PC-3 (cell line): ENCODE measurements around the gene E2F7. TPM values are rescaled to one million over a fixed set of nuclear protein-coding genes. Genes with fewer than 3 reads are reported as not detected.

Source experiments
- ATAC-seq: fragments of 200-7000 bp; cut with Tn5 transposase; 2 replicates; pipeline ENCODE4 v1.9.1; 2020; ENCODE audit warnings: mild to moderate bottlenecking, moderate library complexity
- BruUV-seq: library from RNA; stranded (reverse); fragments of 400-500 nt; replicated peaks from 2 replicates; lab custom pipeline; 2021; lab: Mats Ljungman, UMichigan
- CTCF ChIA-PET: fragments of 300-600 bp; sonication (Branson Sonifier 250); formaldehyde crosslinking; loops from one replicate; lab custom pipeline; 2022; ENCODE audit warnings: antibody characterized with exemption; lab: Charles Lee
- POLR2A ChIA-PET: fragments of 300-600 bp; sonication (Branson Sonifier 250); formaldehyde crosslinking; loops from one replicate; lab custom pipeline; 2022; ENCODE audit warnings: antibody characterized with exemption; ENCODE audit not compliant: unreplicated experiment; lab: Charles Lee
- DNase-seq: peaks from one replicate; pipeline ENCODE4 v3.0.0-alpha.2; 2015
- H2AFZ ChIP-seq: fragments of 300-600 bp; sonication (generic); 2 replicates; pipeline ENCODE4 v1.6.0; 2016; ENCODE audit warnings: antibody characterized with exemption, low read length
- H3F3A ChIP-seq: fragments of 300-600 bp; sonication (generic); one replicate; pipeline ENCODE4 v1.6.0; 2017; ENCODE audit warnings: antibody characterized with exemption, low read length, control low read depth, mild to moderate bottlenecking; ENCODE audit not compliant: unreplicated experiment
- H3K27ac ChIP-seq: fragments of 300-600 bp; sonication (generic); 2 replicates; pipeline ENCODE4 v1.5.1; 2016; ENCODE audit warnings: mild to moderate bottlenecking, low read length
- H3K27me3 ChIP-seq: fragments of 300-600 bp; sonication (generic); 2 replicates; pipeline ENCODE4 v1.6.1; 2016; ENCODE audit warnings: low read length, mixed read lengths
- H3K36me3 ChIP-seq: fragments of 300-600 bp; sonication (generic); 2 replicates; pipeline ENCODE4 v1.6.1; 2016; ENCODE audit warnings: low read depth, mixed run types, low read length, mixed read lengths
- H3K4me1 ChIP-seq: fragments of 300-600 bp; sonication (generic); 2 replicates; pipeline ENCODE4 v1.5.1; 2016; ENCODE audit warnings: low read length; ENCODE audit not compliant: insufficient read depth
- H3K4me2 ChIP-seq: fragments of 300-600 bp; sonication (generic); 2 replicates; pipeline ENCODE4 v1.6.0; 2016; ENCODE audit warnings: low read length
- H3K4me3 ChIP-seq: fragments of 300-600 bp; sonication (generic); 2 replicates; pipeline ENCODE4 v1.5.1; 2016; ENCODE audit warnings: mild to moderate bottlenecking, low read length, mixed read lengths
- H3K79me2 ChIP-seq: fragments of 300-600 bp; sonication (generic); 2 replicates; pipeline ENCODE4 v1.6.1; 2017; ENCODE audit warnings: low read length, mixed read lengths
- H3K9ac ChIP-seq: fragments of 300-600 bp; sonication (generic); 2 replicates; pipeline ENCODE4 v1.6.0; 2016; ENCODE audit warnings: mild to moderate bottlenecking, low read length
- H3K9me2 ChIP-seq: fragments of 300-600 bp; sonication (generic); replicated peaks from 2 replicates; pipeline ENCODE4 v1.6.1; 2016; ENCODE audit warnings: mixed run types, low read length, mixed read lengths
- H3K9me3 ChIP-seq: fragments of 300-600 bp; sonication (generic); 2 replicates; pipeline ENCODE4 v1.6.1; 2016; ENCODE audit warnings: low read length, mixed read lengths
- H4K20me1 ChIP-seq: fragments of 300-600 bp; sonication (generic); 2 replicates; pipeline ENCODE4 v1.6.1; 2016; ENCODE audit warnings: low read length, mixed read lengths
- EZH2 ChIP-seq: fragments of 300-600 bp; sonication (generic); IDR thresholded peaks from one replicate; pipeline ENCODE4 v1.6.1; 2017; ENCODE audit warnings: antibody characterized with exemption, mild to moderate bottlenecking, low read length; ENCODE audit not compliant: unreplicated experiment
- EZH2phosphoT487 ChIP-seq: fragments of 300-600 bp; sonication (generic); IDR thresholded peaks from 2 replicates; pipeline ENCODE4 v1.6.1; 2018; ENCODE audit warnings: mild to moderate bottlenecking, antibody characterized with exemption, low read length, borderline replicate concordance
- intact Hi-C: fragments of 100-400 bp; cut with micrococcal nuclease; formaldehyde crosslinking; loops from 2 replicates; pipeline ENCODE4 v1.9.0; 2023
- total RNA-seq: library from RNA; depleted of rRNA; stranded (reverse); fragments of >200 nt; gene quantifications from 2 replicates; pipeline ENCODE4 v1.2.3, GENCODE V29; 2014
- TF ChIP-seq, protein P1 (sequence below): fragments of 300-600 bp; sonication (generic); conservative IDR thresholded peaks from 2 replicates; pipeline ENCODE4 v1.5.1; 2017; ENCODE audit warnings: antibody characterized with exemption, low read depth, mild to moderate bottlenecking, low read length

Gene E2F7
- total RNA-seq, 1 experiment from 2014 or later = 19.0 TPM

DNA sequence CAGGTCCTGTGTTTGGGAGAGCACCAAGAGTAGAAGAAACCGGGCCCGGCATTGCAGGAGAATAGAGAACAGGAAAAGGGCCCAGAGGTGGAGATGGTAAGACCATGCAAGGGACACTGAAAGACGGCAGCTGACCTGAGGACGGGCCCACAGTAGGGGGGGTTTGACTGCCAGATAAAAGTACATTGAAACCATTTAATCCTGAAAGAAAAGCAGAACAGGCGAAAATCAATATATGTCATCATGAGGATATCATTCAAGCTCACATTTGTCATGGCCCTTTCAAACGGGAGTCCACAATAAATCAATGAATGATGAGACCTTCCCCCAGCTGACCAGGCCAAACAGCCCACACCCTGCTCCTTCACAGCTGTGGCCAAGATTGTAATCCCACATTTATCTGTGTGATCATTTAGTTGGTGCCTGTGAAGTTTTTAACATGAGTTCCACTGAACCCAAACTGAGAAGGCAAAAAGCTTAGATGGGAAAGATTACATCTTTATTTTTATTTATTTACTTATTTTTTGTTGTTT, 39.5 kb downstream of the E2F7 start:
- H3K36me3 ChIP-seq = peaks cover 65% of the 10 kb centered on the region
- BruUV-seq = no TSS peak

DNA sequence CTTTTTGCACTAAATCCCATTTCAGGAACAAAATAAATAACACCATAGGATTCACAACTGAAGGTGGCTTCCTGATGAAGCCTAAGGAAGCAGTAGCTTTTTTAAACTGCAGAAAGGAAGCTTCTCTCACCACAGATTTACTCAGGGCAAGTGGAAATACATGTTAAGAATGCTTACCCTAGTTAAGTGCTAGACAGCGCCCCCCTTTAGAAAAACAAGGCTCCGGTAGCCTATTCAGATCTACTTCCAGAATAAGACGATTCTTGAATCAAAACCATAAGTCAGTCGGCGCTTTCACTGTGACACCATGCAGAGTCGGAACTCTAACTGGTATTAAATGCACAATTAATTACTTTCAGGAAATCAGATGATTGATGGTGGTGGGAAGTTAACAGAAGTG, 41.9 kb downstream of the E2F7 start:
- ATAC-seq = no peak
- CTCF ChIA-PET = no interaction called here
- Histone ChIP-seq H3K4me3 (no peak overlapping the region), H3K36me3 (peaks cover 63% of the 10 kb centered on the region), H3K4me2 (no peak overlapping the region), H3K27ac (no peak overlapping the region), H3K4me1 (no peaks in the 10 kb centered on the region), H3K9me2 (no peaks in the 10 kb centered on the region), H3K9me3 (no peaks in the 10 kb centered on the region), H2AFZ (no peak overlapping the region), H3K27me3 (no peaks in the 10 kb centered on the region), H3K9ac (no peak overlapping the region), H3K79me2 (no peaks in the 10 kb centered on the region), H4K20me1 (no peaks in the 10 kb centered on the region), H3F3A (no peaks in the 10 kb centered on the region)
- no peak for TF ChIP-seq EZH2
- TF ChIP-seq, protein P1, sequence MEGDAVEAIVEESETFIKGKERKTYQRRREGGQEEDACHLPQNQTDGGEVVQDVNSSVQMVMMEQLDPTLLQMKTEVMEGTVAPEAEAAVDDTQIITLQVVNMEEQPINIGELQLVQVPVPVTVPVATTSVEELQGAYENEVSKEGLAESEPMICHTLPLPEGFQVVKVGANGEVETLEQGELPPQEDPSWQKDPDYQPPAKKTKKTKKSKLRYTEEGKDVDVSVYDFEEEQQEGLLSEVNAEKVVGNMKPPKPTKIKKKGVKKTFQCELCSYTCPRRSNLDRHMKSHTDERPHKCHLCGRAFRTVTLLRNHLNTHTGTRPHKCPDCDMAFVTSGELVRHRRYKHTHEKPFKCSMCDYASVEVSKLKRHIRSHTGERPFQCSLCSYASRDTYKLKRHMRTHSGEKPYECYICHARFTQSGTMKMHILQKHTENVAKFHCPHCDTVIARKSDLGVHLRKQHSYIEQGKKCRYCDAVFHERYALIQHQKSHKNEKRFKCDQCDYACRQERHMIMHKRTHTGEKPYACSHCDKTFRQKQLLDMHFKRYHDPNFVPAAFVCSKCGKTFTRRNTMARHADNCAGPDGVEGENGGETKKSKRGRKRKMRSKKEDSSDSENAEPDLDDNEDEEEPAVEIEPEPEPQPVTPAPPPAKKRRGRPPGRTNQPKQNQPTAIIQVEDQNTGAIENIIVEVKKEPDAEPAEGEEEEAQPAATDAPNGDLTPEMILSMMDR = no peak
- no peak for TF ChIP-seq EZH2phosphoT487
- intact Hi-C loops = no loop called here
- BruUV-seq = no TSS peak
- POLR2A ChIA-PET = no interaction called here
- no peak for DNase-seq

More for the DNA sequence above, 39.5 kb downstream of the E2F7 start:
- no peaks in the 10 kb centered on the region for H3K27me3 ChIP-seq
- no peaks in the 10 kb centered on the region for H3K9me3 ChIP-seq
- TF ChIP-seq, protein P1 = no peak
- TF ChIP-seq EZH2 = no peak
- TF ChIP-seq EZH2phosphoT487 = no peak
- no peak overlapping the region for H3K4me3 ChIP-seq
- no peak for ATAC-seq
- H4K20me1 ChIP-seq = no peaks in the 10 kb centered on the region
- no peaks in the 10 kb centered on the region for H3F3A ChIP-seq
- no peaks in the 10 kb centered on the region for H3K4me1 ChIP-seq
- ChIA-PET CTCF (no interaction called here), POLR2A (no interaction called here)
- H3K4me2 ChIP-seq = no peak overlapping the region
- no peak overlapping the region for H3K9ac ChIP-seq
- no peaks in the 10 kb centered on the region for H3K9me2 ChIP-seq
- H3K79me2 ChIP-seq = no peaks in the 10 kb centered on the region
- intact Hi-C loops = no loop called here
- H2AFZ ChIP-seq = no peak overlapping the region
- H3K27ac ChIP-seq = no peak overlapping the region
- no peak for DNase-seq

DNA sequence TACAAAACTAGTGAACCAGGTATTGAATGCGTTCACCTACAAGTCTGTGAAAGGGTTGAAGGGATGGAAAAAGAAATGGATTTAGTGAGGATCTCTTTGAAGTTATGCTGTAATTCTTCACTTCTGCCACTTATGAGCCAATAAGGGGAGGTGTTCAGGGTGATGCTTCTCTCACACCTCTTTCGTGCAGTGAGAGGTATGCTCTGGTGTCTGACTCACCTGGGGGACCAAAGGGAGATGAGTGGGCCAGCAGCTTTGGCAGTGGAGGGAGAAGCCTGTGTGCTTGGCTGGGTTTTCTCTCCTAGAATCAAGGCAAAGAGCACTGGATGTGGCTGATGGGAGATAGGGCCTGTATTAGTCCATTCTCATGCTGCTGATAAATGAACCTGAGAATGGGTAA, 45.4 kb downstream of the E2F7 start:
- DNase-seq = no peak
- H3K4me3 ChIP-seq = no peak overlapping the region
- no peak for TF ChIP-seq EZH2
- TF ChIP-seq, protein P1 = no peak
- TF ChIP-seq EZH2phosphoT487 = no peak
- no peaks in the 10 kb centered on the region for H3K9me3 ChIP-seq
- H3K27me3 ChIP-seq = no peaks in the 10 kb centered on the region
- H3K27ac ChIP-seq = no peak overlapping the region
- BruUV-seq = no TSS peak
- POLR2A ChIA-PET = no interaction called here
- H2AFZ ChIP-seq = no peak overlapping the region
- ATAC-seq = no peak
- peaks cover 51% of the 10 kb centered on the region for H3K36me3 ChIP-seq
- H3K4me1 ChIP-seq = no peaks in the 10 kb centered on the region
- H3K9ac ChIP-seq = no peak overlapping the region
- no peaks in the 10 kb centered on the region for H3K79me2 ChIP-seq
- no peaks in the 10 kb centered on the region for H3F3A ChIP-seq
- CTCF ChIA-PET = interaction anchor here (1.0 to 1.5 kb wide), 2 partner anchors 9 kb away, joined by 3 to 6 read pairs; no protein-coding TSS in a partner anchor
- H3K4me2 ChIP-seq = no peak overlapping the region
- H3K9me2 ChIP-seq = no peaks in the 10 kb centered on the region
- intact Hi-C loops = loop anchor here (10.0 kb wide), 1 partner anchor 195 kb away; no protein-coding TSS in a partner anchor
- no peaks in the 10 kb centered on the region for H4K20me1 ChIP-seq
